ENCODE measurements around the gene A2ML1. TPM values are rescaled to one million over a fixed set of nuclear protein-coding genes. Genes with fewer than 3 reads are reported as not detected.
"Not testable (repeated sequence)": the region's sequence is repeated elsewhere in the genome, so short reads cannot be mapped to it uniquely, and the experiment has no call there.

The A2ML1 gene
- total and polyA plus RNA-seq, 7 donors, result 0.09 to 0.28 (median 0.11) TPM; not detected in 4

- no peak for TF ChIP-seq CTCF (IDR thresholded peaks at IDR 0.05)
- no peak overlapping the region for H3K27ac ChIP-seq
- H3K36me3 ChIP-seq (ENCODE audit: insufficient read depth in 1 of 2, low read depth in 1 of 2), result no peaks in the 10 kb centered on the region
- ATAC-seq, result no peak
- H3K9me3 ChIP-seq, result no peaks in the 10 kb centered on the region
- no peak overlapping the region for H3K4me3 ChIP-seq
- no peak for DNase-seq
- no peaks in the 10 kb centered on the region for H3K27me3 ChIP-seq (ENCODE audit: insufficient read depth in 3 of 3, low read length in 2 of 3)
- intact Hi-C loops (cut with DNase I), result no loop called here
- no peaks in the 10 kb centered on the region for H3K4me1 ChIP-seq
- WGBS, 3 donors, result 80 to 90% (median 85%) methylated on average over 3 of the region's 3 CpGs
These were observed 5.9 kb upstream of the A2ML1 start for GRCh38 chr12:8816448-8817050.

GRCh38 chr12:8817856-8818255 is 4.6 kb upstream of the A2ML1 start:
- intact Hi-C loops (cut with DNase I), result no loop called here
- no peak for DNase-seq
- no peak for ATAC-seq
- H3K36me3 ChIP-seq (ENCODE audit: insufficient read depth in 1 of 2, low read depth in 1 of 2), result no peaks in the 10 kb centered on the region
- TF ChIP-seq CTCF (IDR thresholded peaks at IDR 0.05), result no peak
- H3K27ac ChIP-seq, result no peak overlapping the region
- WGBS, 3 donors, result 100% methylated on average over 1 of the region's 1 CpG
- H3K4me1 ChIP-seq, result no peaks in the 10 kb centered on the region
- H3K27me3 ChIP-seq (ENCODE audit: insufficient read depth in 3 of 3, low read length in 2 of 3), result no peaks in the 10 kb centered on the region
- H3K4me3 ChIP-seq, result no peak overlapping the region
- no peaks in the 10 kb centered on the region for H3K9me3 ChIP-seq

- WGBS, 3 donors, result 69 to 77% (median 70%) methylated on average over 2 of the region's 2 CpGs
- Histone ChIP-seq H3K4me1 (no peaks in the 10 kb centered on the region), H3K36me3 (ENCODE audit: insufficient read depth in 1 of 2, low read depth in 1 of 2) (no peaks in the 10 kb centered on the region), H3K27ac (no peak overlapping the region), H3K4me3 (no peak overlapping the region), H3K27me3 (ENCODE audit: insufficient read depth in 3 of 3, low read length in 2 of 3) (no peaks in the 10 kb centered on the region), H3K9me3 (no peaks in the 10 kb centered on the region)
- DNase-seq (no peak), ATAC-seq (no peak)
- intact Hi-C loops (cut with DNase I), result no loop called here
- no peak for TF ChIP-seq CTCF (IDR thresholded peaks at IDR 0.05)
These were observed 3.9 kb upstream of the A2ML1 start for GRCh38 chr12:8818526-8818925.

GRCh38 chr12:8819666-8819980 is 2.8 kb upstream of the A2ML1 start:
- Histone ChIP-seq H3K9me3 (no peaks in the 10 kb centered on the region), H3K27me3 (ENCODE audit: insufficient read depth in 3 of 3, low read length in 2 of 3) (no peaks in the 10 kb centered on the region), H3K27ac (no peak overlapping the region), H3K4me1 (no peaks in the 10 kb centered on the region), H3K36me3 (ENCODE audit: insufficient read depth in 1 of 2, low read depth in 1 of 2) (no peaks in the 10 kb centered on the region), H3K4me3 (no peak overlapping the region)
- 19 to 25% (median 24%) methylated on average over 5 of the region's 5 CpGs for WGBS, 3 donors
- no peak for TF ChIP-seq CTCF (IDR thresholded peaks at IDR 0.05)
- intact Hi-C loops (cut with DNase I), result no loop called here
- ATAC-seq (no peak), DNase-seq (no peak)

GRCh38 chr12:8820676-8821407 is 1.6 kb upstream of the A2ML1 start:
- not testable (repeated sequence) for ATAC-seq; H3K36me3 ChIP-seq (ENCODE audit: insufficient read depth in 1 of 2, low read depth in 1 of 2); H3K9me3 ChIP-seq; H3K27me3 ChIP-seq (ENCODE audit: insufficient read depth in 3 of 3, low read length in 2 of 3); H3K4me3 ChIP-seq; H3K27ac ChIP-seq; H3K4me1 ChIP-seq; DNase-seq
- 91 to 95% (median 92%) methylated on average over 7 to 8 of the region's 8 CpGs for WGBS, 3 donors
- intact Hi-C loops (cut with DNase I), result loop anchor here in 1 of 2 donors (10.0 kb wide), 1 partner anchor 136 kb away; no protein-coding TSS in a partner anchor
